ENCODE results near the gene PLEKHA7.

DNA sequence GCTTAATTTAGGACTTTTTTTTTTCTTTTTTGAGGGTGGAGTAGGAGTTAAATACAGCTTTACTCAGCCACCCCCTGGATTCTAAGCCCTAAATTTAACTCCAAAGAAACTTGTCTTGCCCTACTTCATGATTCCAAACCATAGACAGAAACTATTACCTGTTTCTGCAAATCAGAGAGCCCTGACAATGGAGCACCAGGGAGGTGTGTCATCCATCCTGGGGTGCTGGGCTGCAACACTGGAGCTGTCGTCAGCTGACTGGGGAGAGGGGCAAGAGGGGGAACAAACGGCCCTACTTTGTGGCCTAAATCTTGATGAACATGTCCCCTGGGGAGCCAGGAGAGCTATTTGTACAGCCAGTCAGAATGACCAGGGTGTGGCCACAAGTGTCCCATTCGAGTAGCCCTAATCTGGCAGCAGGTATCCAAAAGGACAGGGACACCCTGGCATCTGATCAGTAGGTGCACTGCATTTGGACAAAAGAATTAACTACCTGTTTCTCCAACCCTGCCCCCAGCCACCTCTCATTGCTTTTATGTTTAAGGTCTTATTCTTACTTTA lies 50.8 kb downstream of the PLEKHA7 start:
- TF ChIP-seq EZH2phosphoT487 (IDR thresholded peaks at IDR 0.05; ENCODE audit: borderline replicate concordance, low read length) (no peak), CTCF (IDR thresholded peaks at IDR 0.05; ENCODE audit: low read depth, low read length, poor library complexity, severe bottlenecking) (no peak)

All from DOHH2 (cell line).